ENCODE measurements around the gene ATP2B3. TPM values are rescaled to one million over a fixed set of nuclear protein-coding genes. Genes with fewer than 3 reads are reported as not detected.

Gene ATP2B3
- total and polyA plus RNA-seq, 2 of the 4 experiments (the other 2 are of a cell fraction) = under 0.01 to 0.03 TPM

- POLR2A ChIA-PET (ENCODE audit: unreplicated experiment) = no interaction called here
- no peak overlapping the region for H3K23ac ChIP-seq (ENCODE audit: low read depth, low read length)
- H2BK5ac ChIP-seq (ENCODE audit: low read depth, low read length, poor library complexity, severe bottlenecking) = no peak overlapping the region
- no peak overlapping the region for H3K9ac ChIP-seq (ENCODE audit: low read depth, low read length)
- no TSS peak for BruUV-seq (replicated peaks)
- no peak overlapping the region for H3K56ac ChIP-seq (ENCODE audit: extremely low read depth, insufficient read depth, low read length)
- no peaks in the 10 kb centered on the region for H3K36me3 ChIP-seq (ENCODE audit: control insufficient read depth, insufficient read depth, low read length)
- H4K91ac ChIP-seq (ENCODE audit: insufficient read depth, low read depth, low read length) = no peak overlapping the region
- H2BK15ac ChIP-seq (ENCODE audit: low read depth, low read length) = no peak overlapping the region
- no peaks in the 10 kb centered on the region for H4K20me1 ChIP-seq (ENCODE audit: insufficient read depth, low read length)
- no peaks in the 10 kb centered on the region; the same call in 1 of the 2 replicates for H3K9me3 ChIP-seq (ENCODE audit: control insufficient read depth, insufficient read depth, low read length)
- peaks cover 19% of the 10 kb centered on the region for H3K27me3 ChIP-seq (ENCODE audit: control insufficient read depth, insufficient read depth, low read length)
- no peak for DNase-seq
- H2AK5ac ChIP-seq (ENCODE audit: low read depth, low read length) = no peak overlapping the region
- no peak overlapping the region for H2BK120ac ChIP-seq (ENCODE audit: low read depth, low read length)
- H4K8ac ChIP-seq (ENCODE audit: low read depth in 2 of 2, low read length in 2 of 2) = no peak overlapping the region
- no peak for ATAC-seq (ENCODE audit: low read depth)
- CTCF ChIA-PET = no interaction called here
- no peak overlapping the region for H3K18ac ChIP-seq (ENCODE audit: low read depth, low read length)
- dilution Hi-C loops (cut with HindIII; ENCODE audit: low sequenced_read_pairs, unreplicated experiment) = no loop called here
- H3K4me1 ChIP-seq (ENCODE audit: control insufficient read depth, insufficient read depth, low read length) = no peaks in the 10 kb centered on the region
- H3K4me3 ChIP-seq (ENCODE audit: insufficient read depth, low read depth, low read length) = no peak overlapping the region
- in situ Hi-C loops (cut with MboI; ENCODE audit: low sequenced_read_pairs) = no loop called here
- H3K79me1 ChIP-seq (ENCODE audit: low read depth in 1 of 2, low read length in 2 of 2) = no peaks in the 10 kb centered on the region
- no peaks in the 10 kb centered on the region for H3K9me1 ChIP-seq (ENCODE audit: insufficient read depth, low read length)
- no peak overlapping the region for H3K27ac ChIP-seq (ENCODE audit: insufficient read depth, low read length)
- no peak overlapping the region for H3K14ac ChIP-seq (replicated peaks; ENCODE audit: low read depth, low read length)
- H4K5ac ChIP-seq (ENCODE audit: low read depth, low read length) = no peak overlapping the region
- intact Hi-C loops (cut with micrococcal nuclease) = no loop called here
- H3K4ac ChIP-seq (ENCODE audit: low read depth, low read length) = no peak overlapping the region
- no peak overlapping the region for H2AFZ ChIP-seq (replicated peaks; ENCODE audit: low read length, poor library complexity)
- no peak overlapping the region for H3K4me2 ChIP-seq (ENCODE audit: low read depth, low read length)
- 85% methylated on average over 4 of the region's 15 CpGs; no CpG with 5 or more reads in 1 of the 2 experiments for WGBS, 2 experiments (ENCODE audit: extremely low coverage in 2 of 2, insufficient read length in 1 of 2)
- no peak overlapping the region for H2AK9ac ChIP-seq (replicated peaks; ENCODE audit: low read depth, low read length, poor library complexity)
- H2BK20ac ChIP-seq (ENCODE audit: low read depth, low read length) = no peak overlapping the region
- no peak for TF ChIP-seq RAD21 (IDR thresholded peaks at IDR 0.05; ENCODE audit: low read length)
- no peak for TF ChIP-seq CHD1 (IDR thresholded peaks at IDR 0.05; ENCODE audit: low read depth, low read length)
- TF ChIP-seq SMC3 (IDR thresholded peaks at IDR 0.05; ENCODE audit: low read depth, low read length) = no peak
- no peak for TF ChIP-seq BHLHE40 (IDR thresholded peaks at IDR 0.05; ENCODE audit: low read depth, low read length)
- TF ChIP-seq USF2 (IDR thresholded peaks at IDR 0.05; ENCODE audit: low read depth, low read length) = no peak
- no peak for TF ChIP-seq NFE2L2 (IDR thresholded peaks at IDR 0.05; ENCODE audit: low read depth, low read length)
- no peak for TF ChIP-seq CTCF (conservative IDR thresholded peaks at IDR 0.05; ENCODE audit: low read depth, low read length)
- TF ChIP-seq RFX5 (IDR thresholded peaks at IDR 0.05; ENCODE audit: low read depth, low read length) = no peak
- TF ChIP-seq RCOR1 (IDR thresholded peaks at IDR 0.05; ENCODE audit: insufficient replicate concordance, low read length) = no peak
- TF ChIP-seq MXI1 (IDR thresholded peaks at IDR 0.05; ENCODE audit: borderline replicate concordance, low read depth, low read length) = no peak
- TF ChIP-seq FOS (IDR thresholded peaks at IDR 0.05; ENCODE audit: low read depth, low read length) = no peak
- no peak for TF ChIP-seq MAZ (IDR thresholded peaks at IDR 0.05; ENCODE audit: borderline replicate concordance, low read depth, low read length)
- TF ChIP-seq MAFK (IDR thresholded peaks at IDR 0.05; ENCODE audit: low read depth, low read length) = no peak
- TF ChIP-seq ELK1 (IDR thresholded peaks at IDR 0.05; ENCODE audit: borderline replicate concordance, low read depth, low read length) = no peak
- no peak for TF ChIP-seq POLR2A (IDR thresholded peaks at IDR 0.05; ENCODE audit: low read depth, low read length)
These were observed 107.0 kb downstream of the ATP2B3 start for GRCh38 chrX:153624196-153625091.
